GM23338 (cell line): ENCODE results near the gene CHMP1B. TPM values are rescaled to one million over a fixed set of nuclear protein-coding genes. Genes with fewer than 3 reads are reported as not detected.

Experiments used
- ATAC-seq: fragments of 200-7000 bp; cut with Tn5 transposase; 3 replicates; pipeline ENCODE4 v1.9.1; 2020
- DNase-seq: peaks from one replicate; pipeline ENCODE4 v3.0.0-alpha.2; 2015; ENCODE audit warnings: low spot score
- H2AFZ ChIP-seq: fragments of 200-600 bp; sonication (generic); 2 replicates; pipeline ENCODE4 v1.8.0; 2016; ENCODE audit warnings: antibody characterized with exemption, mild to moderate bottlenecking, moderate library complexity
- H3F3A ChIP-seq: fragments of 200-600 bp; sonication (generic); replicated peaks from 2 replicates; pipeline ENCODE4 v1.8.0; 2017; ENCODE audit warnings: antibody characterized with exemption, mixed run types, low read depth
- H3K27ac ChIP-seq: fragments of 200-600 bp; sonication (generic); 2 replicates; pipeline ENCODE4 v1.6.1; 2016; ENCODE audit warnings: low read depth
- H3K27me3 ChIP-seq: fragments of 200-600 bp; sonication (generic); 2 replicates; pipeline ENCODE4 v1.8.0; 2016; ENCODE audit warnings: mild to moderate bottlenecking, mixed run types, moderate library complexity; ENCODE audit not compliant: insufficient read depth
- H3K36me3 ChIP-seq: fragments of 200-600 bp; sonication (generic); 2 replicates; pipeline ENCODE4 v1.8.0; 2016; ENCODE audit warnings: mild to moderate bottlenecking; ENCODE audit not compliant: insufficient read depth
- H3K4me1 ChIP-seq: fragments of 200-600 bp; sonication (generic); 2 replicates; pipeline ENCODE4 v1.8.0; 2016; ENCODE audit warnings: mild to moderate bottlenecking, moderate library complexity; ENCODE audit not compliant: insufficient read depth
- H3K4me2 ChIP-seq: fragments of 200-600 bp; sonication (generic); 2 replicates; pipeline ENCODE4 v1.7.1; 2017; ENCODE audit warnings: mixed run types
- H3K4me3 ChIP-seq: fragments of 200-600 bp; sonication (generic); 2 replicates; pipeline ENCODE4 v1.6.1; 2016; ENCODE audit warnings: mixed run types
- H3K79me2 ChIP-seq: fragments of 200-600 bp; sonication (generic); replicated peaks from 2 replicates; pipeline ENCODE4 v1.8.0; 2017; ENCODE audit warnings: mild to moderate bottlenecking; ENCODE audit not compliant: insufficient read depth
- H3K9me2 ChIP-seq: fragments of 200-600 bp; sonication (generic); 2 replicates; pipeline ENCODE4 v1.8.0; 2017; ENCODE audit not compliant: insufficient read depth
- H4K20me1 ChIP-seq: fragments of 200-600 bp; sonication (generic); replicated peaks from 2 replicates; pipeline ENCODE4 v1.8.0; 2017; ENCODE audit warnings: mild to moderate bottlenecking; ENCODE audit not compliant: insufficient read depth
- H3K27ac Mint-ChIP-seq: 2 replicates; pipeline ENCODE4 v1.8.0; 2020; ENCODE audit warnings: inconsistent platforms, mild to moderate bottlenecking, moderate library complexity, mixed read lengths
- H3K27me3 Mint-ChIP-seq: 3 replicates; pipeline ENCODE4 v1.8.0; 2022; ENCODE audit warnings: low read depth, mild to moderate bottlenecking, moderate library complexity, mixed read lengths, inconsistent platforms; ENCODE audit not compliant: insufficient read depth, poor library complexity
- H3K36me3 Mint-ChIP-seq: 3 replicates; pipeline ENCODE4 v1.8.0; 2021; ENCODE audit warnings: low read depth, mild to moderate bottlenecking, inconsistent platforms, moderate library complexity, mixed read lengths
- H3K4me1 Mint-ChIP-seq: 3 replicates; pipeline ENCODE4 v1.8.0; 2020; ENCODE audit warnings: mild to moderate bottlenecking, inconsistent platforms, mixed read lengths
- H3K4me3 Mint-ChIP-seq: 3 replicates; pipeline ENCODE4 v1.8.0; 2021; ENCODE audit warnings: moderate library complexity, mild to moderate bottlenecking, inconsistent platforms, mixed read lengths
- H3K9me3 Mint-ChIP-seq: 3 replicates; pipeline ENCODE4 v1.8.0; 2020; ENCODE audit warnings: moderate library complexity, mild to moderate bottlenecking, inconsistent platforms, mixed read lengths
- EZH2 ChIP-seq: fragments of 200-600 bp; sonication (generic); IDR thresholded peaks from one replicate; pipeline ENCODE4 v1.8.0; 2017; ENCODE audit warnings: antibody characterized with exemption, mild to moderate bottlenecking, low read depth; ENCODE audit not compliant: unreplicated experiment
- EZH2phosphoT487 ChIP-seq: fragments of 200-600 bp; sonication (generic); IDR thresholded peaks from one replicate; pipeline ENCODE4 v1.8.1; 2018; ENCODE audit warnings: antibody characterized with exemption; ENCODE audit not compliant: unreplicated experiment
- POLR2AphosphoS5 ChIP-seq: IDR thresholded peaks from 2 replicates; pipeline ENCODE4 v1.6.1; 2016; ENCODE audit warnings: antibody characterized with exemption, low read depth
- STAT1 ChIP-seq: IDR thresholded peaks from one replicate; pipeline ENCODE4 v1.6.1; 2016; ENCODE audit warnings: antibody characterized with exemption; ENCODE audit not compliant: unreplicated experiment
- ZNF331 ChIP-seq: fragments of 250-450 bp; sonication (Bioruptor Pico); IDR thresholded peaks from 2 replicates; pipeline ENCODE4 v1.5.0; 2020; ENCODE audit warnings: low read depth, mild to moderate bottlenecking, moderate library complexity
- ZNF462 ChIP-seq: fragments of 250-450 bp; sonication (Bioruptor Pico); IDR thresholded peaks from 2 replicates; pipeline ENCODE4 v1.5.0; 2020; ENCODE audit warnings: mild to moderate bottlenecking, moderate library complexity
- polyA plus RNA-seq: library from polyadenylated mRNA; unstranded; fragments of >200 nt; fragmentation: Nextera tagmentation; extraction: Ambion mirVana; gene quantifications from 2 replicates; pipeline ENCODE4 v1.2.1, GENCODE V29; 2016
- total RNA-seq: library from RNA; depleted of rRNA; stranded (reverse); fragments of >200 nt; shearing (Covaris generic); gene quantifications from 2 replicates; pipeline ENCODE4 v1.2.3, GENCODE V29; 2014
- TF ChIP-seq, protein P1 (sequence below), 2 experiments: fragments of 200-600 bp in 1 of 2; sonication (generic) in 1 of 2; conservative IDR thresholded peaks; 2 replicates each; pipeline versions ENCODE4 v1.5.1 to v1.6.1; 2016 to 2017; ENCODE audit warnings: antibody characterized with exemption in 2 of 2, low read depth in 2 of 2, mild to moderate bottlenecking in 2 of 2, moderate library complexity in 1 of 2
- TF ChIP-seq, protein P2 (sequence below): IDR thresholded peaks from 2 replicates; pipeline ENCODE4 v1.6.1; 2016; ENCODE audit warnings: antibody characterized with exemption

CHMP1B gene
- total and polyA plus RNA-seq, 2 experiments from 2014 or later = 41.8 to 52.1 TPM

- Histone ChIP-seq H3K27me3 (no peaks in the 10 kb centered on the region), H2AFZ (no peak overlapping the region), H3K27ac (no peak overlapping the region; the same call in 1 of the 2 replicates), H3K4me3 (no peak overlapping the region), H3K9me2 (no peaks in the 10 kb centered on the region), H3F3A (no peaks in the 10 kb centered on the region), H4K20me1 (no peaks in the 10 kb centered on the region), H3K36me3 (no peaks in the 10 kb centered on the region; the same call in 1 of the 2 replicates), H3K79me2 (no peaks in the 10 kb centered on the region), H3K4me1 (peaks cover 13% of the 10 kb centered on the region), H3K4me2 (no peak overlapping the region)
- DNase-seq (peak; percentile 47), ATAC-seq (peak; percentile 73)
- Mint-ChIP-seq H3K27me3 (no peaks in the 10 kb centered on the region), H3K9me3 (peaks cover 10% of the 10 kb centered on the region), H3K4me3 (no peak overlapping the region), H3K27ac (no peak overlapping the region), H3K4me1 (peaks cover 9% of the 10 kb centered on the region), H3K36me3 (peaks cover 45% of the 10 kb centered on the region)
- TF ChIP-seq, protein P1, sequence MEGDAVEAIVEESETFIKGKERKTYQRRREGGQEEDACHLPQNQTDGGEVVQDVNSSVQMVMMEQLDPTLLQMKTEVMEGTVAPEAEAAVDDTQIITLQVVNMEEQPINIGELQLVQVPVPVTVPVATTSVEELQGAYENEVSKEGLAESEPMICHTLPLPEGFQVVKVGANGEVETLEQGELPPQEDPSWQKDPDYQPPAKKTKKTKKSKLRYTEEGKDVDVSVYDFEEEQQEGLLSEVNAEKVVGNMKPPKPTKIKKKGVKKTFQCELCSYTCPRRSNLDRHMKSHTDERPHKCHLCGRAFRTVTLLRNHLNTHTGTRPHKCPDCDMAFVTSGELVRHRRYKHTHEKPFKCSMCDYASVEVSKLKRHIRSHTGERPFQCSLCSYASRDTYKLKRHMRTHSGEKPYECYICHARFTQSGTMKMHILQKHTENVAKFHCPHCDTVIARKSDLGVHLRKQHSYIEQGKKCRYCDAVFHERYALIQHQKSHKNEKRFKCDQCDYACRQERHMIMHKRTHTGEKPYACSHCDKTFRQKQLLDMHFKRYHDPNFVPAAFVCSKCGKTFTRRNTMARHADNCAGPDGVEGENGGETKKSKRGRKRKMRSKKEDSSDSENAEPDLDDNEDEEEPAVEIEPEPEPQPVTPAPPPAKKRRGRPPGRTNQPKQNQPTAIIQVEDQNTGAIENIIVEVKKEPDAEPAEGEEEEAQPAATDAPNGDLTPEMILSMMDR (conservative IDR thresholded peaks at IDR 0.05; ENCODE audit: low read depth in 2 of 2) = peak; percentile 45 to 77
- TF ChIP-seq ZNF331 = no peak
Observed at GRCh38 chr18:11872479-11873136, 21.4 kb downstream of the CHMP1B start.

- no peaks in the 10 kb centered on the region; the same call in 1 of the 2 replicates for H3K36me3 ChIP-seq
- no peak overlapping the region for H3K4me2 ChIP-seq
- no peak for ATAC-seq
- H3K4me1 Mint-ChIP-seq = peaks cover 7% of the 10 kb centered on the region
- no peak overlapping the region; the same call in 1 of the 2 replicates for H3K27ac Mint-ChIP-seq
- H3K9me3 Mint-ChIP-seq = peaks cover 10% of the 10 kb centered on the region
- no peak overlapping the region for H2AFZ ChIP-seq
- no peaks in the 10 kb centered on the region for H4K20me1 ChIP-seq
- no peak for DNase-seq
- no peaks in the 10 kb centered on the region for H3K27me3 Mint-ChIP-seq
- H3K9me2 ChIP-seq = no peaks in the 10 kb centered on the region
- H3K27ac ChIP-seq = no peak overlapping the region
- H3K4me3 ChIP-seq = no peak overlapping the region
- no peaks in the 10 kb centered on the region for H3F3A ChIP-seq
- no peaks in the 10 kb centered on the region for H3K79me2 ChIP-seq
- peaks cover 39% of the 10 kb centered on the region for H3K36me3 Mint-ChIP-seq
- H3K4me3 Mint-ChIP-seq = no peak overlapping the region
- H3K27me3 ChIP-seq = no peaks in the 10 kb centered on the region
- peaks cover 7% of the 10 kb centered on the region for H3K4me1 ChIP-seq
- TF ChIP-seq, protein P1 (conservative IDR thresholded peaks at IDR 0.05; ENCODE audit: low read depth in 2 of 2) = no peak
- TF ChIP-seq EZH2 (no peak), POLR2AphosphoS5 (no peak), EZH2phosphoT487 (no peak), ZNF462 (CRISPR knock-in tag) (no peak), ZNF331 (no peak), STAT1 (no peak)
- TF ChIP-seq, protein P2, sequence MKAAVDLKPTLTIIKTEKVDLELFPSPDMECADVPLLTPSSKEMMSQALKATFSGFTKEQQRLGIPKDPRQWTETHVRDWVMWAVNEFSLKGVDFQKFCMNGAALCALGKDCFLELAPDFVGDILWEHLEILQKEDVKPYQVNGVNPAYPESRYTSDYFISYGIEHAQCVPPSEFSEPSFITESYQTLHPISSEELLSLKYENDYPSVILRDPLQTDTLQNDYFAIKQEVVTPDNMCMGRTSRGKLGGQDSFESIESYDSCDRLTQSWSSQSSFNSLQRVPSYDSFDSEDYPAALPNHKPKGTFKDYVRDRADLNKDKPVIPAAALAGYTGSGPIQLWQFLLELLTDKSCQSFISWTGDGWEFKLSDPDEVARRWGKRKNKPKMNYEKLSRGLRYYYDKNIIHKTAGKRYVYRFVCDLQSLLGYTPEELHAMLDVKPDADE = no peak
Observed at GRCh38 chr18:11873670-11874340, 22.6 kb downstream of the CHMP1B start.
